ENCODE measurements around the gene MEI1. TPM values are rescaled to one million over a fixed set of nuclear protein-coding genes. Genes with fewer than 3 reads are reported as not detected.

MEI1 gene
- total RNA-seq, 1 experiment from 2014 or later, result 0.20 TPM

DNA sequence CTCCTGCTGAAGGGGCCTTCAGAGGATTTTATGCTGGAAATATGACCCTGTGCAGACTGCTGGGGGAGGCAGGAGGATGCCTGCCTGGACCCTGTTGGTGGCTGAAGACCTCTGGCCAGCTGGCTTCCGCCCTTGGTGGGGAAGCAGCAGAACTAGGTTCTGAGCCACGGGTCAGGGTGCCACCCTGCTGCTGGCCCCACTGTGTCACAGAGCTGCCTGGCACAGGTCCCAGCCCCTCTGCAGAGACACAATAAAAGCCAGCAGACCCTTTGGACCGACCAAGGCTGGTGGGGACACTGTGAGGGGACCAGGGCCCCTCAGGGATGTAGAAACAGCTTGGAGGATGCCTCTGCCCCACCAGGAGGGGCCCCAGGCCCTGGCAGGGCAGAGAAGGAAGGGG lies 126.7 kb downstream of the MEI1 start:
- no peak overlapping the region for H3K4me3 Mint-ChIP-seq
- no peak overlapping the region for H2BK15ac ChIP-seq (ENCODE audit: low read depth, low read length)
- no peak overlapping the region for H4K91ac ChIP-seq (ENCODE audit: insufficient read length, low read depth, low read length)
- no peaks in the 10 kb centered on the region for H3K79me2 ChIP-seq (ENCODE audit: insufficient read depth, low read length)
- H3K27me3 Mint-ChIP-seq (ENCODE audit: low read depth), result no peaks in the 10 kb centered on the region; the same call in 1 of the 2 replicates
- H3K4me1 Mint-ChIP-seq, result peaks cover 27 to 37% of the 10 kb centered on the region in 2 experiments
- H3K9me3 Mint-ChIP-seq, result no peaks in the 10 kb centered on the region
- H3K27ac Mint-ChIP-seq, result no peak overlapping the region
- no peak overlapping the region for H4K8ac ChIP-seq (replicated peaks; ENCODE audit: insufficient read length, low read depth, low read length)
- H4K5ac ChIP-seq (ENCODE audit: insufficient read length, low read depth, low read length), result no peak overlapping the region
- no peaks in the 10 kb centered on the region for H3K9me3 ChIP-seq (ENCODE audit: control insufficient read depth, low read depth, low read length)
- H3K27ac ChIP-seq (ENCODE audit: insufficient read length, low read depth, low read length), result no peak overlapping the region
- H2AFZ ChIP-seq (ENCODE audit: low read length), result no peak overlapping the region
- no peak overlapping the region for H3K56ac ChIP-seq (ENCODE audit: insufficient read length, low read depth, low read length)
- no peaks in the 10 kb centered on the region for H4K20me1 ChIP-seq (ENCODE audit: control insufficient read depth, insufficient read depth, insufficient read length)
- no peaks in the 10 kb centered on the region for H3K79me1 ChIP-seq (ENCODE audit: insufficient read depth, low read depth, low read length, poor library complexity, severe bottlenecking)
- no peak overlapping the region for H3K18ac ChIP-seq (ENCODE audit: insufficient read length, low read depth, low read length)
- H2AK5ac ChIP-seq (ENCODE audit: insufficient read length, low read length), result no peak overlapping the region
- H3K4me2 ChIP-seq (ENCODE audit: insufficient read depth, insufficient read length, low read length), result no peak overlapping the region
- H3K9ac ChIP-seq (ENCODE audit: extremely low read depth, insufficient read length, low read length), result no peak overlapping the region
- H3K23ac ChIP-seq (ENCODE audit: insufficient read length, low read depth, low read length), result no peak overlapping the region
- peaks cover 8 to 21% (median 15%) of the 10 kb centered on the region in 3 experiments for H3K36me3 Mint-ChIP-seq (ENCODE audit: insufficient read depth in 1 of 3, low read depth in 3 of 3)
- no peak overlapping the region for H3K14ac ChIP-seq (ENCODE audit: insufficient read depth, low read length)
- H2BK120ac ChIP-seq (ENCODE audit: low read depth, low read length, poor library complexity, severe bottlenecking), result no peak overlapping the region
- H3K4ac ChIP-seq (ENCODE audit: low read depth, low read length), result no peak overlapping the region
- no peak overlapping the region for H2BK12ac ChIP-seq (ENCODE audit: insufficient read length, low read depth, low read length)
- H3K4me1 ChIP-seq (ENCODE audit: insufficient read depth, low read length), result peaks cover 5% of the 10 kb centered on the region; the same call in 1 of the 2 replicates
- no peak overlapping the region for H3T11ph ChIP-seq (ENCODE audit: low read length)
- H3K27me3 ChIP-seq (ENCODE audit: insufficient read depth, low read length), result no peaks in the 10 kb centered on the region
- H3K23me2 ChIP-seq (ENCODE audit: insufficient read length, low read depth, low read length, poor library complexity, severe bottlenecking), result no peaks in the 10 kb centered on the region
- no CpG with 5 or more reads among the region's 3 CpGs for WGBS (ENCODE audit: extremely low coverage, insufficient read length, low lambda C conversion rate)
- no peak overlapping the region for H2BK20ac ChIP-seq (ENCODE audit: low read depth, low read length, poor library complexity, severe bottlenecking)
- DNase-seq, result no peak
- H2BK5ac ChIP-seq (ENCODE audit: insufficient read length, low read length), result no peak overlapping the region
- TF ChIP-seq, protein P1, sequence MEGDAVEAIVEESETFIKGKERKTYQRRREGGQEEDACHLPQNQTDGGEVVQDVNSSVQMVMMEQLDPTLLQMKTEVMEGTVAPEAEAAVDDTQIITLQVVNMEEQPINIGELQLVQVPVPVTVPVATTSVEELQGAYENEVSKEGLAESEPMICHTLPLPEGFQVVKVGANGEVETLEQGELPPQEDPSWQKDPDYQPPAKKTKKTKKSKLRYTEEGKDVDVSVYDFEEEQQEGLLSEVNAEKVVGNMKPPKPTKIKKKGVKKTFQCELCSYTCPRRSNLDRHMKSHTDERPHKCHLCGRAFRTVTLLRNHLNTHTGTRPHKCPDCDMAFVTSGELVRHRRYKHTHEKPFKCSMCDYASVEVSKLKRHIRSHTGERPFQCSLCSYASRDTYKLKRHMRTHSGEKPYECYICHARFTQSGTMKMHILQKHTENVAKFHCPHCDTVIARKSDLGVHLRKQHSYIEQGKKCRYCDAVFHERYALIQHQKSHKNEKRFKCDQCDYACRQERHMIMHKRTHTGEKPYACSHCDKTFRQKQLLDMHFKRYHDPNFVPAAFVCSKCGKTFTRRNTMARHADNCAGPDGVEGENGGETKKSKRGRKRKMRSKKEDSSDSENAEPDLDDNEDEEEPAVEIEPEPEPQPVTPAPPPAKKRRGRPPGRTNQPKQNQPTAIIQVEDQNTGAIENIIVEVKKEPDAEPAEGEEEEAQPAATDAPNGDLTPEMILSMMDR (conservative IDR thresholded peaks at IDR 0.05), result no peak

Data from H9 (cell line).